Endodermal cell (in vitro differentiated cells): Measurements from ENCODE around the gene EMILIN2. TPM values are rescaled to one million over a fixed set of nuclear protein-coding genes. Genes with fewer than 3 reads are reported as not detected.

Experiments used
- DNase-seq: peaks from one replicate; pipeline ENCODE4 v3.0.0-alpha.2; 2017
- H3K27ac ChIP-seq: 2 replicates; pipeline ENCODE4 v1.5.1; 2013; ENCODE audit warnings: mild to moderate bottlenecking, low read depth, low read length, moderate library complexity
- H3K27me3 ChIP-seq: 2 replicates; pipeline ENCODE4 v1.6.1; 2013; ENCODE audit warnings: mild to moderate bottlenecking, low read length, moderate library complexity; ENCODE audit not compliant: insufficient read depth, control insufficient read depth, poor library complexity, severe bottlenecking
- H3K36me3 ChIP-seq: 2 replicates; pipeline ENCODE4 v1.7.0; 2013; ENCODE audit warnings: mild to moderate bottlenecking, low read length, moderate library complexity; ENCODE audit not compliant: control insufficient read depth, insufficient read depth
- H3K4me1 ChIP-seq: one replicate; pipeline ENCODE4 v1.7.0; 2013; ENCODE audit warnings: low read length; ENCODE audit not compliant: control insufficient read depth, insufficient read depth
- H3K4me3 ChIP-seq: 2 replicates; pipeline ENCODE4 v1.5.1; 2013; ENCODE audit warnings: mild to moderate bottlenecking, low read length, moderate library complexity
- H3K9ac ChIP-seq: 2 replicates; pipeline ENCODE4 v1.6.1; 2013; ENCODE audit warnings: mild to moderate bottlenecking, low read length, moderate library complexity; ENCODE audit not compliant: poor library complexity, severe bottlenecking; ENCODE audit errors: extremely low read depth
- H3K9me3 ChIP-seq: 2 replicates; pipeline ENCODE4 v1.6.1; 2013; ENCODE audit warnings: mild to moderate bottlenecking, low read length, moderate library complexity; ENCODE audit not compliant: control insufficient read depth
- H3K27ac Mint-ChIP-seq: 2 replicates; pipeline ENCODE4 v1.8.0; 2020; ENCODE audit warnings: mixed read lengths
- H3K27me3 Mint-ChIP-seq: 2 replicates; pipeline ENCODE4 v1.8.0; 2021; ENCODE audit warnings: mild to moderate bottlenecking, mixed read lengths; ENCODE audit not compliant: insufficient read depth
- H3K36me3 Mint-ChIP-seq: 2 replicates; pipeline ENCODE4 v1.8.0; 2020; ENCODE audit warnings: low read depth, mixed read lengths
- H3K4me1 Mint-ChIP-seq: 2 replicates; pipeline ENCODE4 v1.8.0; 2020; ENCODE audit warnings: mixed read lengths
- H3K4me3 Mint-ChIP-seq: 2 replicates; pipeline ENCODE4 v1.8.0; 2020; ENCODE audit warnings: mild to moderate bottlenecking, moderate library complexity, mixed read lengths
- H3K9me3 Mint-ChIP-seq: 2 replicates; pipeline ENCODE4 v1.8.0; 2020; ENCODE audit warnings: mild to moderate bottlenecking, mixed read lengths
- WGBS, 2 experiments: methylation state at CpG; one replicate each; pipeline versions ENCODE4 v1.1.5 to v1.1.7; 2013; ENCODE audit warnings: missing lambda C conversion rate in 2 of 2, mixed read lengths in 1 of 2; ENCODE audit not compliant: insufficient coverage in 1 of 2, insufficient read length in 1 of 2; 5-methylcytosine and 5-hydroxymethylcytosine counted together
- total RNA-seq, 2 donors: library from RNA; stranded (reverse); fragmentation: NEBNext Ultra II Directional in 1 of 2; extraction: Animal tissue kit (Norgen Biotek cat#: 25700) in 1 of 2; gene quantifications; 2 replicates in 1 of 2; 3 replicates in 1 of 2; pipeline ENCODE4 v1.2.1, GENCODE V29; 2021
- TF ChIP-seq, protein P1 (sequence below): fragments of 200-600 bp; sonication (generic); conservative IDR thresholded peaks from 2 replicates; pipeline ENCODE4 v1.5.0; 2021; ENCODE audit warnings: antibody characterized with exemption, mild to moderate bottlenecking

The EMILIN2 gene
- total RNA-seq, 2 donors from 2014 or later, result 14.2 to 16.8 TPM

DNA sequence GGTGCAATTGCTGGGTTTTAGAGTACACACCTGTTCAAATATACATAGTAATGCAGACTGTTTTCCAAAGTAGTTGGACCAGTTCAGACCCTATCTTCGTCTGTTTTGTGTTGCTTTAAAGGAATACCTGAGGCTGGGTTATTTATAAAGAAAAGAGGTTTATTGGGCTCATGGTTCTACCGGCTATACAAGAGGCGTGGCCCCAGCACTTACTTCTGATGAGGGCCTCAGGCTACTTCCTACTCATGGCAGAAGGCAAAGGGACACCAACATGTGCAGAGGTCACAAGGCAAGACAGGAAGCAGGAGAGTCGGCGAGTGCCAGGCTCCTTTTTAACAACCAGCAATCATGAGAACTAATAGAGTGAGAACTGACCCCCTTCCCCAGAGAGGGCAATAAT is 21.9 kb upstream of the EMILIN2 start:
- no peak for DNase-seq
- H3K27ac Mint-ChIP-seq, result no peak overlapping the region
- H3K36me3 Mint-ChIP-seq, result no peaks in the 10 kb centered on the region
- TF ChIP-seq, protein P1, sequence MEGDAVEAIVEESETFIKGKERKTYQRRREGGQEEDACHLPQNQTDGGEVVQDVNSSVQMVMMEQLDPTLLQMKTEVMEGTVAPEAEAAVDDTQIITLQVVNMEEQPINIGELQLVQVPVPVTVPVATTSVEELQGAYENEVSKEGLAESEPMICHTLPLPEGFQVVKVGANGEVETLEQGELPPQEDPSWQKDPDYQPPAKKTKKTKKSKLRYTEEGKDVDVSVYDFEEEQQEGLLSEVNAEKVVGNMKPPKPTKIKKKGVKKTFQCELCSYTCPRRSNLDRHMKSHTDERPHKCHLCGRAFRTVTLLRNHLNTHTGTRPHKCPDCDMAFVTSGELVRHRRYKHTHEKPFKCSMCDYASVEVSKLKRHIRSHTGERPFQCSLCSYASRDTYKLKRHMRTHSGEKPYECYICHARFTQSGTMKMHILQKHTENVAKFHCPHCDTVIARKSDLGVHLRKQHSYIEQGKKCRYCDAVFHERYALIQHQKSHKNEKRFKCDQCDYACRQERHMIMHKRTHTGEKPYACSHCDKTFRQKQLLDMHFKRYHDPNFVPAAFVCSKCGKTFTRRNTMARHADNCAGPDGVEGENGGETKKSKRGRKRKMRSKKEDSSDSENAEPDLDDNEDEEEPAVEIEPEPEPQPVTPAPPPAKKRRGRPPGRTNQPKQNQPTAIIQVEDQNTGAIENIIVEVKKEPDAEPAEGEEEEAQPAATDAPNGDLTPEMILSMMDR, result no peak
- WGBS, 2 experiments, result 91 to 100% methylated on average over 5 of the region's 5 CpGs
- no peak overlapping the region for H3K9ac ChIP-seq
- no peak overlapping the region for H3K4me3 ChIP-seq
- no peaks in the 10 kb centered on the region for H3K4me1 ChIP-seq
- peaks cover 5% of the 10 kb centered on the region for H3K9me3 ChIP-seq
- no peaks in the 10 kb centered on the region for H3K27me3 Mint-ChIP-seq
- H3K27ac ChIP-seq, result no peak overlapping the region
- no peaks in the 10 kb centered on the region for H3K36me3 ChIP-seq
- H3K4me3 Mint-ChIP-seq, result no peak overlapping the region
- peaks cover 5% of the 10 kb centered on the region for H3K4me1 Mint-ChIP-seq
- no peaks in the 10 kb centered on the region for H3K27me3 ChIP-seq
- H3K9me3 Mint-ChIP-seq, result peaks cover 4% of the 10 kb centered on the region

DNA sequence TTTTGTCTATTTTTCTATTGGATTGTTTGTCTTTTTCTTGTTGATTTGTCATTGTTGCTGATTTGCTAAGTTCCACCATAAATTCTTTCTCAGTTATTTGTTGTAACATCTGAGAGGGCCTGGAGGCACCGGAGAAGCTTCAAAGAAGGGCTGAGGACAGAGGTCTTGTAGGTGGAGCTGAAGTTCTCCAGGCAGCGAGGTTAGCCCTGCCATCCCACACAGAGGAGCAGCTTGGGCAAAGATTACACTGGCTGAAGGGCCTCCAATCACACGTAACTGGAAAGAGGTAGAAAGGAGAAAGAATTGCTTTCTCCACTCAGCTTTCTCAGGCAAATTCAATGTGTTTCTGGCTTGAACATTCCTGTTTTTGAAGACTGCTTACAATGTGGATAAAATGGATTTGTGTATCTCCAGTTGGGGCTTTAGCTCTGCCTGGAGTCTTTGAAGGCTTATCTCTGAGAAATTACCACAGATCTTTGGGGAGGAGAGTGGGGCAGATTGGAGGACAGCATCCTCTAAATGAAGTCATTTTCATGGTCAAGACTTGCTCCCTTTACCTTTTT is 21.1 kb upstream of the EMILIN2 start:
- Histone ChIP-seq H3K36me3 (no peaks in the 10 kb centered on the region), H3K9ac (no peak overlapping the region), H3K27me3 (no peaks in the 10 kb centered on the region), H3K27ac (no peak overlapping the region), H3K4me1 (no peaks in the 10 kb centered on the region), H3K9me3 (peaks cover 5% of the 10 kb centered on the region), H3K4me3 (no peak overlapping the region)
- no peaks in the 10 kb centered on the region for H3K27me3 Mint-ChIP-seq
- H3K27ac Mint-ChIP-seq, result no peak overlapping the region
- 85 to 93% methylated on average over 2 to 3 of the region's 3 CpGs for WGBS, 2 experiments
- peaks cover 4% of the 10 kb centered on the region for H3K9me3 Mint-ChIP-seq
- TF ChIP-seq, protein P1, result no peak
- peaks cover 5% of the 10 kb centered on the region for H3K4me1 Mint-ChIP-seq
- no peak for DNase-seq
- no peak overlapping the region for H3K4me3 Mint-ChIP-seq
- H3K36me3 Mint-ChIP-seq, result no peaks in the 10 kb centered on the region

DNA sequence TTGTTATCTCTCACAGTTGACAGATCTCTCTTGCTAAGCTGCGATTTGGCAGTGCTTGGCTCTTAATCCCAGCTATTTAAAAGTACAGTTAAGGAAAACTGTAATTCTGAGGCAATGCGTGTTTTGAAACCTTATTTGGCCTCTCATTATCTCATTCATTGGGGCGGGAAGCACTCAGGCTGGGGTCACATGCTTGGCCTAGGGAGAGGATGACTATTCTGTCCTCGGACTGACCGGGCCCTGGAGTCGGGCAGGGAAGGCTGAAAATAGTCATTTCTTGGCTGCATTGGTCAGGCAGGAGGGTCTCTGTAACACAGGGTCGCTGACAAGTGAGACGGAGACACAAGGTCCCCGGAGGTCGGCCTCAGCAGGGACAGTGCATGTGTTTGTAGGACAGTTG is 20.2 kb upstream of the EMILIN2 start:
- TF ChIP-seq, protein P1, result no peak
- WGBS, 2 experiments, result 86% methylated on average over 10 of the region's 10 CpGs
- H3K27me3 Mint-ChIP-seq, result peaks cover 5% of the 10 kb centered on the region
- H3K27ac ChIP-seq, result no peak overlapping the region
- H3K4me1 ChIP-seq, result no peaks in the 10 kb centered on the region
- H3K9me3 Mint-ChIP-seq, result peaks cover 4% of the 10 kb centered on the region
- H3K9ac ChIP-seq, result no peak overlapping the region
- peaks cover 5% of the 10 kb centered on the region for H3K4me1 Mint-ChIP-seq
- H3K27ac Mint-ChIP-seq, result no peak overlapping the region
- no peak for DNase-seq
- no peak overlapping the region for H3K4me3 ChIP-seq
- no peaks in the 10 kb centered on the region for H3K36me3 ChIP-seq
- peaks cover 5% of the 10 kb centered on the region for H3K9me3 ChIP-seq
- H3K27me3 ChIP-seq, result no peaks in the 10 kb centered on the region
- H3K36me3 Mint-ChIP-seq, result no peaks in the 10 kb centered on the region
- H3K4me3 Mint-ChIP-seq, result no peak overlapping the region
